Activated effector memory CD4-positive, alpha-beta T cell treated with anti-CD3 and anti-CD28 coated beads, Interleukin-2, amount 50 U/mL, for 16 hours (primary cell): ENCODE measurements around the gene EME1.

Experiments
- DNase-seq: peaks from one replicate; pipeline ENCODE4 v3.0.0-alpha.2; 2020

Gene EME1, protein sequence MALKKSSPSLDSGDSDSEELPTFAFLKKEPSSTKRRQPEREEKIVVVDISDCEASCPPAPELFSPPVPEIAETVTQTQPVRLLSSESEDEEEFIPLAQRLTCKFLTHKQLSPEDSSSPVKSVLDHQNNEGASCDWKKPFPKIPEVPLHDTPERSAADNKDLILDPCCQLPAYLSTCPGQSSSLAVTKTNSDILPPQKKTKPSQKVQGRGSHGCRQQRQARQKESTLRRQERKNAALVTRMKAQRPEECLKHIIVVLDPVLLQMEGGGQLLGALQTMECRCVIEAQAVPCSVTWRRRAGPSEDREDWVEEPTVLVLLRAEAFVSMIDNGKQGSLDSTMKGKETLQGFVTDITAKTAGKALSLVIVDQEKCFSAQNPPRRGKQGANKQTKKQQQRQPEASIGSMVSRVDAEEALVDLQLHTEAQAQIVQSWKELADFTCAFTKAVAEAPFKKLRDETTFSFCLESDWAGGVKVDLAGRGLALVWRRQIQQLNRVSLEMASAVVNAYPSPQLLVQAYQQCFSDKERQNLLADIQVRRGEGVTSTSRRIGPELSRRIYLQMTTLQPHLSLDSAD

GRCh38 chr17:50372758-50373556 lies at the start of gene EME1, which contains the start of gene MRPL27:
Gene EME1, plus strand, starts transcription at chr17:50373229. Its CDS starts 1,980 bp downstream, at chr17:50375209.
Gene MRPL27, minus strand, starts transcription at chr17:50373184. Its CDS starts 14 bp downstream, at chr17:50373170.
- peak; percentile 94 for DNase-seq

- peak; percentile 53 for DNase-seq
These were observed 47.1 kb upstream of the EME1 start for GRCh38 chr17:50325906-50326305.

GRCh38 chr17:50326831-50327364 lies 46.1 kb upstream of the EME1 start:
- peak; percentile 39 for DNase-seq

GRCh38 chr17:50328363-50329325 lies 44.4 kb upstream of the EME1 start:
- peak; percentile 47 for DNase-seq

- peak; percentile 54 for DNase-seq
These were observed 43.3 kb upstream of the EME1 start for GRCh38 chr17:50329716-50330115.

DNA sequence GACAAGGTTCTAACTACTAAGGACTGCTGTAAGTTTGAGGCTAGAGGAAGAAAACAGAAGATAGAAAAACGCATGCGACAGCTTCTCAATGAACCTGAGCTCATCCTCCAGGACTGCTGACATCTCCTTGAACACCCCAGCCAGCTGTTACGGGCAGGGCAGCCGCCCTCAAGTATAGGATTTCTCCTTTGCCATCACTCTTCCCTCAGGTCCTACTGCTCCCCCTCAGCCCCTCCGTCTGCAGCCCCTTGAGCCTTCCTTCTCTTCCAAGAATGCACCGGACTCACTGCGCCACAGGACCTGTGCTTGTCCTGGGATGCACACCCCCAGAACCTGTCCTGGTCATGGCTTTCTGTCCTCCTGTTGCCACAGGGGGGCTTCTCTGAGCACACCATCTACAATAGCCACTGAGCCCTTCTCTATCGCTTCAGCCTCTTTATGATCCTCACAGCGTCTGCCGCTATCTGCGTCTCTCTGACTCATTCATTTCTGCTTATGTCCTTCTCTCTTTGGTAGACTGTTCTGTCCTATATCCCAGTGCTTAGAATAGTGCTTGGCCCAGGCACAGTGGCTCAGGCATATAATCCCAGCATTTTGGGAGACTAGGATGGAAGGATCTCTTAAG lies 42.8 kb upstream of the EME1 start:
- peak; percentile 54 for DNase-seq

DNA sequence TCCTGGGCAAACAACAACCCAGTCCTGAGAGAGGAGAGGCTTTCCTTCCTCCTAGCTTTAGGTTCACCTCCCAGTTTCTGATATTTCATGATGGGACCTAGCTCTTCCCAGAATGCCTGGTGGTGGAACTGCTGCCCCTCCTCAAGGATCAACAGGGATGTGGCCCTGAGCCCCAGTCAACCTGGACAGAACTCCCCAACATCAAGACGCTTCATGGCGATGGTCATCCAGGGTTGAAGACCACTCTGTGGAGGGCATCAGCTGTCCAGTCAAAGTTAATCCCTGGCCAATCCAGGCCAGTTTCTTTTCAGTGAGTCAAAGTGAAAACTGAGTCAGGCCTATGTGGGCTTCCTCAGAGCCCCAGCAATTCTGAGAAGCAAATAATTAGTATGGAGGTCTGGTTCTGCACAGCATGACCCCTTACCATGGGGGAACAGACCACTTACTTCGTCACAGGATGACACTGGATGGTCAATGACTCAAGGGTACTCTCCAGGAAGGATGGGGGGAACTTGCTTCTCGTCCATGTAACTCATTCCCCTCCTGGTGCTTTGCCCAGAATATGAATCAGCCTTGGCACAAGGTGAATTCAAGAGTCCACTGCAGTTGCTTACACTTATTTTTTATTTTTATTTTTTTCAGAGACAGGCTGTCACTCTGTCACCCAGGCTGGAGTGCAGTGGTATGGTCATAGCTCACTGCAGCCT lies 41.8 kb upstream of the EME1 start:
- peak; percentile 21 for DNase-seq

DNA sequence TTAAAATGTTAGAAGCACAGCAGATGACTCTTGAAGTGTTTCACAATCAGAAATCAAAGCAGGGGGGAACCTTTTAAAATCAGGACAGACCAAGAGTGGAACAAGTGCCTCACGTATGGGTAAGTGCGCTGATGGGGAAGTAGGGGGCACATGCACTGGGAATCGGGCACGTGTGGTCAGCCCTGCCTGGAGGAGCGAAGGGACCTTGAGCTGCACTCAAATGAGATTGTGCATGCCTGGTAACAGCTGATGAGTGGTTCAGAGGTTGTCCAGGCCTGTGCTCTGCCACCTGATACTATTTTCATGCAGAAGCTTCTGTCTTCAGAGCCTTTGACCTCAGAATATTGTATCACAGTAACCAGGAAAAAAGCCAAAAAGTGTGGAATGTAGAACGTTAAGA lies 40.8 kb upstream of the EME1 start:
- DNase-seq, result peak; percentile 31

DNA sequence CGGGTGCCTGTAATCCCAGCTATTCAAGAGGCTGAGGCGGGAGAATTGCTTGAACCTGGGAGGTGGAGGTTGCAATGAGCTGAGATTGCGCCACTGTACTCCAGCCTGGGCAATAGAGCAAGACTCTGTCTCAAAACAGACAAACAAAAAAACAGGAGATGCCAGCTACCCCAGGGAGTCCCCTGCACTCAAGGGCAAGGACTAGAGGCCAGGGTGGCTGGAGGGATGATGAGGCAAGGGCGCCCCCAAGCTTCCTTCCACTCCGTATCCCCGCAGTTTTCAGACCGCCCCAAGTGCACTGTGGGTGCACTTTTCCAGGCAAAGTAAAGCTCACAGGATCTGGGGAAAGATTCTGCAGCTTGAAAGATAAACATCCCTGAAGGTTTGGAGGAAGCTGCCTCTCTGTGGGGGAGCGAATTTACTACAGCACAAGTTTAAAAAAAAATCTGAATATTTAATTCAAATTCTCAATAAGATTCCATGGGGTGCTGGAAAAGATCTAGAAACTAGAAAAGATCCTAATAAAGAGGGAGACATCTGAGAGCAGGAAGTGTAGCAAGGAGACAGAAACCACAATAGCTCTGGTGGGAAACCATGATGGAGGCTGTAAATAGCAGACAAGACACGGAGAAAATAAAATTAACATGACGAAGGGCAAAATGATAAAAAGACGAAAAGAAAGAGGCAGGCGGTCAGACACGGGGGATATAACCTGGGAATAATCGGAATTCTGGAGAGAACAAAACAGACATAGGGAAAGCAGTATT lies 39.6 kb upstream of the EME1 start:
- peak; percentile 8 for DNase-seq

GRCh38 chr17:50337956-50338355 lies 35.1 kb upstream of the EME1 start:
- DNase-seq, result peak; percentile 22

DNA sequence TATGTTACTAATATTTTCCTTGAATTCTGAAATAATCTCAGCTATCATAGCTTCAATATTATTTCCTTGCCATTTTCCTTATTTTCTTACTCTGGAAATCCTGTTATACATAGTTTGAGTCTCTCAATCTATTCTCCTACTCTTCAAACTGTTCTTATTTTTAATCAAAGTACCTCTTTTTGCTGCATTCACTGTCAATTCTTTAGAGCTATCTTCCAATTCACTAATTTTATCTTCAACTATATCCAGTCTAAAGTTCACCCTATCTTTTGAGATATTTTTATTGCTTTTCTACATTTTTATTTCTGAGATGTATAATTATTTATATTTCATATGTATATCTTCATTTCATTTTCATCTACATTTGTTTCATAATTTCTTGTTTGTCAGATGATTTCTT lies 34.4 kb upstream of the EME1 start:
- no peak for DNase-seq

- DNase-seq, result peak; percentile 4
These were observed 33.6 kb upstream of the EME1 start for GRCh38 chr17:50339381-50339780.

GRCh38 chr17:50344731-50345365 lies 28.2 kb upstream of the EME1 start:
- peak; percentile 62 for DNase-seq

DNA sequence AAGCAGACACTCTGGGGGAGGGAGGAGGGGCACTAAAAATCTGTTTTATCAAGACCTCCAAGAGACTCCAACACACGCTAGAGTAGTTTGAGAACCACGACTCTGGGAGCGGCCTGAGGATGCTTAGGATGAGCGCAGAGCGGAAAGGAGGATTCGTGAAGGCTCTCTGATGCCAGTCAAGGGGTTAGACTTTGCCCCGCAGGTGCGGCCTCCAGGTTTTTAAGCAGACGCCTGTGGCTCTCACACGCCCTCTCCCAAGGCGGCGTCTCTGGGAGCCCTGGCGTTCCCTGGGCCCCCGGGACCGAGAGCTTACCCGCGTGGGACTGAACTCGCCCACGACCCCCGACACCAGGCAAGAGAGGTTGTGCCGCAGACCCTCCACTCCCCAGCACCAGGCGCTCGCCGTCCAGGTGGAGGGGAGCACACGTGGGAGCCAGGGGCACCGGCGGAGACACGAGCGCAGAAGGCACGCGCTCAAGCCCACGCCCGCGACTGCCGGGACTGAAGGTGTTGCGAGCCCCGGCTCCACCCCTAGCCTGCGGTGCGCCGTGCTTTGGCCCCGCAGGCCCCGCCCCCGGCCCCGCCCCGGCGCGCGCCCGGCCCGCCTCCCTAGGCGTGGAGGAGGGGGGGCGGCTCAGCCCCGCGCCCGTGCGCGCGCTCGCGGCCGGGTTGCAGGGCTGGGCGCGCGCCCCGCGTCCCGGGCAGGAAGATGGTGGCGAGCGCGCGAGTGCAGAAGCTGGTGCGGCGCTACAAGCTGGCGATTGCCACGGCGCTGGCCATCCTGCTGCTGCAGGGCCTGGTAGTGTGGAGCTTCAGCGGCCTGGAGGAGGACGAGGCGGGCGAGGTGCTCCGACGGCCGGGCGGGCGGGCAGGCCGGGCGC lies 27.4 kb upstream of the EME1 start, which contains the start of gene XYLT2:
Gene XYLT2 (plus strand): TSS at position 695 of the 881 bp plus-strand sequence. CDS start 15 bp downstream, at position 710.
- DNase-seq, result peak; percentile 97

DNA sequence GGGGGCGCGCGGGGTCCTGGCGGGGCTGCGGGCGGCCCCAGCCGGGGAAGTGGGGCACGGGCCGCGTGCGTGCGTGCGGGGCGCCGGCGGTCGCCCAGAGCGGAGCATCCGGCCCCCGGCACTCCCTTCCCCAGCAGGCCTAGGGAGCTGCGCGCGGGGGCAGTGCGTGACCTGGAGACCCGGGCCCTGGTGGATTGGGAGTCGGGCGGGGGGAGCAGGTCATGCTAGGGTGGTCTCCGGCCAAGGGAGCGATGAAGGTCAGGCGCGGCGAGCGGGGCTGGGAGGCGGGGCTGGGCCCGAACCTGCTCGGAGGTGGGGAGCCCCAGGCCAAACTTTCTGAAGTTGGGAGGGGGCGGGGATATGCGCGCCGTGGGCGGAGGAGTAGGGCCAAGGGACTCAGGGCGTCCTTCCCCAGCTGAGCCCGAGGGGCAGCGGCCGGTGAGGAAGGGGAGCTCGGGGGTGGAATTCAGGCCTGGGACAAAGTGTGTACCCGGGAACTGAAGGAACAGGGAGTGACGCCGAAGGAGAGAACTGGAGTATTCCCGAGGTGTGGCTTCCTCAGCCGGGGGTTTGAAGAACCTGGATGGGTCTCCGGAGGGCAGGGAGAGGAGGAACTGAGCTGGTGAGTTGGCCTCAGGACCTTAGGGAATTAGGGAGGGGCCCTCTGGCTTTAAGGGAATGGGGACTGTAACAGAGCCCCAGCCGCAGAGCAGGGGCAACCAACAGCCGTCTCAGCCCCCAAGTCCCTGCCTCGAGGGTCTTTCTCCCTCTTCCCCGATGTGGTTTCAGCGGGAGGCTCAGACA lies 26.5 kb upstream of the EME1 start:
- DNase-seq, result peak; percentile 83

DNA sequence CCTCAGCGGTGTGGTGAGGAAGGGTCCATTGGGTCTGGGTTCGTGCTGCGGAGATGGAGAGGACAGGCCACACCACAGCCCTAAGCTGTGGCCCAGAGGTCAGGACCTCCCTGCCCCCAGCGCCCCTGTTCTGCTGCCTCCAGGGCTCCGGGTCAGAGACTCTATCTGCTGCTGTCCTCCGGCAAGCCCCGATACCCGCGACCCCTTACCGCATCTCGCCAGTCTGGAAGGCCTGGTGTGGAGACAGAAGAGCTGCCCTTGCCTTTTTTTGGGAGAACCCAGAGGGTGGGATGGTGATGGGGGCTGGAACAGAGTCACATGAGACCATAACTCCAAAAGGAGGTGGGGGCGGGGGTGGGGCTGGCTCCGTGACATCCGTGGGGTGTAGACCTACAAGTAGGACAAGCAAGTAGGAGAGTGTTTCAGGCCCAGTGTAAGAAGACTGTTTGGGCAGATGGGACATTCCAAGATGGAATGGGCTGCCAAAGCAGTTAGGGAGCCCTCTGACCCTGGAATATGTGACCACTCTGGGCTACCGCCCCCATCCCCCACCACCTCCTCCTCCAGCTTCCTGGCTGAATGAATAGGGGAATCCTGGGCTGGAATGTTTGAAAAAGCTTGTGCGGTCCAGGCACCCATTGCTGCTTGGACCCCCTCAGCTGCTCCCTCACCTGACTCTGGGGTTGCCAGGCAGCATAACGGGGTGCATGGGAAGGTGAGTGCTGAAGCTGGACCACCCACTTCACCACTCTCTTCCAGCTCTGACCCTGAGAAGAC lies 25.7 kb upstream of the EME1 start:
- peak; percentile 57 for DNase-seq

DNA sequence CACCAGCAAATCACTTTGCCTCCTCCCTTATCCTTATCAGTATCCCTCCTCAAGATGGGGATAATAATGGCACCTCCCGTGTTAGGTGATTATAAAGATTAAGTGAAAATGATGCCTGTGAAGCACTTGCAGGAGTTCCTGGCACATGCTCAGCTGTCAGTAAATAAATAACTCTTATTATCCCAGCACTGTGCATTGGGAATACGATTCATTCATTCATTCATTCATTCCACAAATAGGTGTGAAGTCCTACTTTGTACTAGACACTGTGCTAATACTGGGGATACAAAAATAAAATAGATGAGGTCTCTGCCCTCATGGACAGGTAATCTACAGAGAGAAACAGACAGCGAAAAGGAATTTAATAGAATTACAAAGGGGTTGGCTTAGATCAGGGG lies 25.1 kb upstream of the EME1 start:
- DNase-seq, result no peak
